Endothelial cell of umbilical vein (primary cell): Measurements from ENCODE around the gene UBE2L3.
A peak's percentile ranks its signal among the peaks of the same experiment; 100 is the strongest.

Source experiments
- CTCF ChIP-seq, 2 donors: IDR thresholded peaks; 1 replicate in 1 of 2; 2 replicates in 1 of 2; pipeline ENCODE4 v1.5.1; 2011; ENCODE audit warnings: low read length in 2 of 2, mild to moderate bottlenecking in 2 of 2, moderate library complexity in 2 of 2, control low read depth in 1 of 2, inconsistent platforms in 1 of 2, low read depth in 1 of 2; ENCODE audit not compliant: insufficient read depth in 1 of 2; ENCODE audit errors: extremely low read depth in 1 of 2
- EZH2 ChIP-seq: IDR thresholded peaks from 2 replicates; pipeline ENCODE4 v1.6.1; 2012; ENCODE audit warnings: borderline replicate concordance, low read depth, mild to moderate bottlenecking, moderate library complexity, low read length, inconsistent platforms; ENCODE audit not compliant: severe bottlenecking
- MYC ChIP-seq: IDR thresholded peaks from one replicate; pipeline ENCODE4 v1.6.1; 2011; ENCODE audit warnings: mild to moderate bottlenecking, low read depth, low read length

- no peak for TF ChIP-seq CTCF (IDR thresholded peaks at IDR 0.05; ENCODE audit: extremely low read depth in 1 of 2, insufficient read depth in 1 of 2, low read depth in 1 of 2, low read length in 2 of 2)
- no peak for TF ChIP-seq EZH2
- peak; percentile 48 for TF ChIP-seq MYC
Measured at GRCh38 chr22:21652010-21652546, 84.6 kb downstream of the UBE2L3 start.
